H9 (cell line): ENCODE results near the gene COL28A1. TPM values are rescaled to one million over a fixed set of nuclear protein-coding genes. Genes with fewer than 3 reads are reported as not detected.

ENCODE experiments used
- DNase-seq: peaks from one replicate; pipeline ENCODE4 v3.0.0-alpha.2; 2017
- H2AFZ ChIP-seq: one replicate; pipeline ENCODE4 v1.6.1; 2013; ENCODE audit warnings: mild to moderate bottlenecking, low read length, control low read depth, moderate library complexity
- H2AK5ac ChIP-seq: 2 replicates; pipeline ENCODE4 v1.6.1; 2013; ENCODE audit warnings: low read length, control low read depth, mixed read lengths; ENCODE audit not compliant: insufficient read length
- H2BK120ac ChIP-seq: one replicate; pipeline ENCODE4 v1.6.1; 2013; ENCODE audit warnings: low read depth, mild to moderate bottlenecking, low read length, control low read depth, inconsistent platforms; ENCODE audit not compliant: poor library complexity, severe bottlenecking
- H2BK12ac ChIP-seq: 2 replicates; pipeline ENCODE4 v1.6.1; 2013; ENCODE audit warnings: low read length, control low read depth, mixed read lengths, low read depth; ENCODE audit not compliant: insufficient read length
- H2BK15ac ChIP-seq: 2 replicates; pipeline ENCODE4 v1.6.1; 2013; ENCODE audit warnings: low read depth, low read length, control low read depth
- H2BK20ac ChIP-seq: one replicate; pipeline ENCODE4 v1.6.1; 2013; ENCODE audit warnings: low read depth, mild to moderate bottlenecking, low read length, control low read depth, inconsistent platforms; ENCODE audit not compliant: poor library complexity, severe bottlenecking
- H2BK5ac ChIP-seq: 2 replicates; pipeline ENCODE4 v1.6.1; 2013; ENCODE audit warnings: low read length, control low read depth, mixed read lengths; ENCODE audit not compliant: insufficient read length
- H3K14ac ChIP-seq: 2 replicates; pipeline ENCODE4 v1.6.1; 2013; ENCODE audit warnings: low read length, control low read depth; ENCODE audit not compliant: insufficient read depth
- H3K18ac ChIP-seq: 2 replicates; pipeline ENCODE4 v1.6.1; 2013; ENCODE audit warnings: low read depth, mild to moderate bottlenecking, mixed read lengths, low read length, control low read depth; ENCODE audit not compliant: insufficient read length
- H3K23ac ChIP-seq: 2 replicates; pipeline ENCODE4 v1.6.1; 2013; ENCODE audit warnings: low read length, control low read depth, mixed read lengths, low read depth; ENCODE audit not compliant: insufficient read length
- H3K23me2 ChIP-seq: 2 replicates; pipeline ENCODE4 v1.6.1; 2013; ENCODE audit warnings: low read depth, mild to moderate bottlenecking, mixed read lengths, low read length, control low read depth; ENCODE audit not compliant: insufficient read length, poor library complexity, severe bottlenecking
- H3K27ac ChIP-seq: 2 replicates; pipeline ENCODE4 v1.5.1; 2013; ENCODE audit warnings: low read length, control low read depth, mixed read lengths, low read depth; ENCODE audit not compliant: insufficient read length
- H3K27me3 ChIP-seq: 2 replicates; pipeline ENCODE4 v1.6.1; 2013; ENCODE audit warnings: low read length, control low read depth, inconsistent platforms; ENCODE audit not compliant: insufficient read depth
- H3K4ac ChIP-seq: 2 replicates; pipeline ENCODE4 v1.6.1; 2013; ENCODE audit warnings: low read depth, mild to moderate bottlenecking, control low read depth, inconsistent platforms, low read length, moderate library complexity
- H3K4me1 ChIP-seq: 2 replicates; pipeline ENCODE4 v1.6.1; 2013; ENCODE audit warnings: low read length, control low read depth, inconsistent platforms; ENCODE audit not compliant: insufficient read depth
- H3K4me2 ChIP-seq: 2 replicates; pipeline ENCODE4 v1.6.1; 2013; ENCODE audit warnings: low read length, control low read depth, mixed read lengths; ENCODE audit not compliant: insufficient read length, insufficient read depth
- H3K56ac ChIP-seq: 2 replicates; pipeline ENCODE4 v1.6.1; 2013; ENCODE audit warnings: low read depth, mild to moderate bottlenecking, mixed read lengths, low read length, control low read depth; ENCODE audit not compliant: insufficient read length
- H3K79me1 ChIP-seq: 2 replicates; pipeline ENCODE4 v1.6.1; 2013; ENCODE audit warnings: low read depth, mild to moderate bottlenecking, moderate library complexity, low read length, control low read depth, inconsistent platforms; ENCODE audit not compliant: insufficient read depth, poor library complexity, severe bottlenecking
- H3K79me2 ChIP-seq: 2 replicates; pipeline ENCODE4 v1.6.1; 2013; ENCODE audit warnings: low read length, control low read depth, inconsistent platforms; ENCODE audit not compliant: insufficient read depth
- H3K9ac ChIP-seq: 2 replicates; pipeline ENCODE4 v1.6.1; 2013; ENCODE audit warnings: low read length, control low read depth, mixed read lengths; ENCODE audit not compliant: insufficient read length; ENCODE audit errors: extremely low read depth
- H3K9me3 ChIP-seq: one replicate; pipeline ENCODE4 v1.6.1; 2013; ENCODE audit warnings: low read depth, low read length, inconsistent platforms; ENCODE audit not compliant: control insufficient read depth
- H3T11ph ChIP-seq: one replicate; pipeline ENCODE4 v1.6.1; 2013; ENCODE audit warnings: mild to moderate bottlenecking, low read length, control low read depth, inconsistent platforms
- H4K20me1 ChIP-seq: one replicate; pipeline ENCODE4 v1.6.1; 2013; ENCODE audit not compliant: control insufficient read depth, insufficient read length, insufficient read depth
- H4K5ac ChIP-seq: 2 replicates; pipeline ENCODE4 v1.6.1; 2013; ENCODE audit warnings: low read depth, mild to moderate bottlenecking, mixed read lengths, low read length, control low read depth; ENCODE audit not compliant: insufficient read length
- H4K8ac ChIP-seq: replicated peaks from 2 replicates; pipeline ENCODE4 v1.6.1; 2013; ENCODE audit warnings: low read length, control low read depth, mixed read lengths, low read depth; ENCODE audit not compliant: insufficient read length
- H4K91ac ChIP-seq: 2 replicates; pipeline ENCODE4 v1.6.1; 2013; ENCODE audit warnings: low read depth, mild to moderate bottlenecking, moderate library complexity, mixed read lengths, low read length, control low read depth; ENCODE audit not compliant: insufficient read length
- H3K27ac Mint-ChIP-seq, 3 experiments: 2 replicates in 2 of 3; 3 replicates in 1 of 3; pipeline ENCODE4 v1.8.0; 2020 to 2021; ENCODE audit warnings: mixed read lengths in 3 of 3, mild to moderate bottlenecking in 1 of 3, moderate library complexity in 1 of 3
- H3K27me3 Mint-ChIP-seq: 2 replicates; pipeline ENCODE4 v1.8.0; 2021; ENCODE audit warnings: low read depth, mild to moderate bottlenecking, moderate library complexity, mixed read lengths
- H3K36me3 Mint-ChIP-seq, 3 experiments: 2 replicates in 2 of 3; 3 replicates in 1 of 3; pipeline ENCODE4 v1.8.0; 2020 to 2021; ENCODE audit warnings: low read depth in 3 of 3, mixed read lengths in 3 of 3; ENCODE audit not compliant: insufficient read depth in 1 of 3
- H3K4me1 Mint-ChIP-seq, 2 experiments: 2 replicates each; pipeline ENCODE4 v1.8.0; 2020; ENCODE audit warnings: mixed read lengths in 2 of 2
- H3K4me3 Mint-ChIP-seq, 2 experiments: 2 replicates in 1 of 2; 3 replicates in 1 of 2; pipeline ENCODE4 v1.8.0; 2020 to 2021; ENCODE audit warnings: mild to moderate bottlenecking in 2 of 2, mixed read lengths in 2 of 2, moderate library complexity in 1 of 2
- H3K9me3 Mint-ChIP-seq, 2 experiments: 2 replicates in 1 of 2; 3 replicates in 1 of 2; pipeline ENCODE4 v1.8.0; 2020; ENCODE audit warnings: mild to moderate bottlenecking in 2 of 2, mixed read lengths in 2 of 2, moderate library complexity in 1 of 2
- WGBS: extraction: QIAGEN DNeasy Blood & Tissue Kit; methylation state at CpG from one replicate; pipeline ENCODE4 v1.1.7; 2013; ENCODE audit warnings: missing lambda C conversion rate, low lambda C conversion rate, mixed read lengths; ENCODE audit not compliant: insufficient read length; ENCODE audit errors: extremely low coverage; 5-methylcytosine and 5-hydroxymethylcytosine counted together
- total RNA-seq: library from RNA; stranded (reverse); gene quantifications from 2 replicates; pipeline ENCODE4 v1.2.1, GENCODE V29; 2021
- TF ChIP-seq, protein P1 (sequence below): fragments of 200-600 bp; sonication (generic); conservative IDR thresholded peaks from 3 replicates; pipeline ENCODE4 v1.8.0; 2021; ENCODE audit warnings: antibody characterized with exemption, mild to moderate bottlenecking

The COL28A1 gene
- total RNA-seq, 1 experiment from 2014 or later: 0.66 TPM

DNA sequence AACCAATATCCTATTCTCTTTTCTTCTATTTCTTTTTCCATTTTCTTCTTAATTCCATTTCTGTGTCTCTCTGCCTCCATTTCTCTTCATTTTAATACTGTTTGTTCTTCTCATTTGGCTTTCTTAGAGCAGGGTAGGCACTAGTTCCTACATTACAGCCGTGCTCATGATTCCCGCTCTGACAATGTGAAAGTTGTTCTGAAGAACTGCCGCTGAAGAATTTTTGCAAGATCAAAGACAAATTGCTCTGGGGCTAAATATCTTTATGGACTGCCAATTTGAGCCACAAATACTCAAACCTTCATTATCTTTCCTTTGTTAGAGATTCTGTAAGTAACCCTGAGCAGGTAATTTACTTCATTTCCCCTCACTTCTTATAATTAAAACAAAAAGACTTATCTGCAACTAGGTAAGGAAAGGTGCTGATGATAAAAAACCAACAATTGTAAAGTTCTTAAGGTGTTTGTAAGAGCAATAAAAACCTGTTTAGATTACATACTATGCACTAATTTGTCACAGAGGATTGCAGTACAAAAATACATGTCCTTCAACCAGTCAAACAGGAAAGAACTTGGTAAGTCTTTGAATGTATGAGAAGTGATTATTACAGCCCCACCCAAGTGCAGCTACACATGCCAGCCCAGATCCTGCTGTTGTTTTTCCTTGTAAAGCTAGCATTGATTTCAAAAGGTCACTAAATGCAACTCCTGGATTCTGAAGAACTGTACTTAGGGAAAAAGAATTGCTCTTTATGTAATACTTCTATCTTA lies 127.5 kb downstream of the COL28A1 start:
- H3K4ac ChIP-seq: no peak overlapping the region
- no peaks in the 10 kb centered on the region for H3K23me2 ChIP-seq
- Mint-ChIP-seq H3K4me1 (peaks cover 6 to 7% of the 10 kb centered on the region in 2 experiments), H3K36me3 (peaks cover 7 to 21% (median 7%) of the 10 kb centered on the region in 3 experiments), H3K27me3 (no peaks in the 10 kb centered on the region; the same call in 1 of the 2 replicates), H3K4me3 (no peak overlapping the region), H3K9me3 (peaks cover 15 to 22% of the 10 kb centered on the region in 2 experiments), H3K27ac (no peak overlapping the region)
- no peaks in the 10 kb centered on the region for H3K4me1 ChIP-seq
- no peaks in the 10 kb centered on the region for H3K9me3 ChIP-seq
- no peak overlapping the region for H3K23ac ChIP-seq
- DNase-seq: no peak
- no peak overlapping the region for H3T11ph ChIP-seq
- no peak overlapping the region for H2BK120ac ChIP-seq
- H3K4me2 ChIP-seq: no peak overlapping the region
- H2BK12ac ChIP-seq: no peak overlapping the region
- H2BK5ac ChIP-seq: no peak overlapping the region
- TF ChIP-seq, protein P1, sequence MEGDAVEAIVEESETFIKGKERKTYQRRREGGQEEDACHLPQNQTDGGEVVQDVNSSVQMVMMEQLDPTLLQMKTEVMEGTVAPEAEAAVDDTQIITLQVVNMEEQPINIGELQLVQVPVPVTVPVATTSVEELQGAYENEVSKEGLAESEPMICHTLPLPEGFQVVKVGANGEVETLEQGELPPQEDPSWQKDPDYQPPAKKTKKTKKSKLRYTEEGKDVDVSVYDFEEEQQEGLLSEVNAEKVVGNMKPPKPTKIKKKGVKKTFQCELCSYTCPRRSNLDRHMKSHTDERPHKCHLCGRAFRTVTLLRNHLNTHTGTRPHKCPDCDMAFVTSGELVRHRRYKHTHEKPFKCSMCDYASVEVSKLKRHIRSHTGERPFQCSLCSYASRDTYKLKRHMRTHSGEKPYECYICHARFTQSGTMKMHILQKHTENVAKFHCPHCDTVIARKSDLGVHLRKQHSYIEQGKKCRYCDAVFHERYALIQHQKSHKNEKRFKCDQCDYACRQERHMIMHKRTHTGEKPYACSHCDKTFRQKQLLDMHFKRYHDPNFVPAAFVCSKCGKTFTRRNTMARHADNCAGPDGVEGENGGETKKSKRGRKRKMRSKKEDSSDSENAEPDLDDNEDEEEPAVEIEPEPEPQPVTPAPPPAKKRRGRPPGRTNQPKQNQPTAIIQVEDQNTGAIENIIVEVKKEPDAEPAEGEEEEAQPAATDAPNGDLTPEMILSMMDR: no peak
- H2AFZ ChIP-seq: no peak overlapping the region
- H4K8ac ChIP-seq: no peak overlapping the region
- H4K5ac ChIP-seq: no peak overlapping the region
- H3K9ac ChIP-seq: no peak overlapping the region
- no CpG with 5 or more reads among the region's 3 CpGs for WGBS
- H3K27me3 ChIP-seq: no peaks in the 10 kb centered on the region
- H4K91ac ChIP-seq: no peak overlapping the region
- no peaks in the 10 kb centered on the region for H3K79me1 ChIP-seq
- no peak overlapping the region for H3K14ac ChIP-seq
- no peak overlapping the region for H3K27ac ChIP-seq
- no peak overlapping the region for H3K18ac ChIP-seq
- no peak overlapping the region for H3K56ac ChIP-seq
- no peaks in the 10 kb centered on the region for H4K20me1 ChIP-seq
- H2BK15ac ChIP-seq: no peak overlapping the region
- H3K79me2 ChIP-seq: no peaks in the 10 kb centered on the region
- H2BK20ac ChIP-seq: no peak overlapping the region
- H2AK5ac ChIP-seq: no peak overlapping the region
